B cell (primary cell): ENCODE results near the gene SMAD1. TPM values are rescaled to one million over a fixed set of nuclear protein-coding genes. Genes with fewer than 3 reads are reported as not detected.

Experiments used
- ATAC-seq: fragments of 200-7000 bp; cut with Tn5 transposase; one replicate; pipeline ENCODE4 v1.10.0; 2021; ENCODE audit warnings: low read depth, mild to moderate bottlenecking, moderate number of reproducible peaks, moderate library complexity
- CTCF ChIA-PET: fragments of 350-600 bp; sonication (Branson Sonifier 250); formaldehyde crosslinking; loops from one replicate; lab custom pipeline; 2021; ENCODE audit warnings: antibody characterized with exemption, inconsistent platforms; lab: Charles Lee
- POLR2A ChIA-PET: fragments of 350-600 bp; sonication (Branson Sonifier 250); formaldehyde crosslinking; loops from one replicate; lab custom pipeline; 2021; ENCODE audit warnings: antibody characterized with exemption; lab: Charles Lee
- DNase-seq: peaks from one replicate; pipeline ENCODE4 v3.0.0; 2013
- H2AFZ ChIP-seq: 2 replicates; pipeline ENCODE4 v1.6.1; 2012; ENCODE audit warnings: mild to moderate bottlenecking, low read depth, low read length; ENCODE audit not compliant: insufficient read depth, poor library complexity, severe bottlenecking
- H3K27ac ChIP-seq, 2 donors: 1 replicate in 1 of 2; 2 replicates in 1 of 2; pipeline ENCODE4 v1.5.1; 2012 to 2013; ENCODE audit warnings: low read length in 2 of 2, mild to moderate bottlenecking in 2 of 2, moderate library complexity in 1 of 2
- H3K27me3 ChIP-seq, 4 experiments: fragments of 200-600 bp in 1 of 4; sonication (generic) in 1 of 4; replicated peaks in 1 of 4; 1 replicate in 2 of 4; 2 replicates in 2 of 4; pipeline versions ENCODE4 v1.6.1 to v1.7.0; 2013 to 2016; ENCODE audit warnings: low read length in 3 of 4, mild to moderate bottlenecking in 2 of 4, mixed read lengths in 1 of 4, moderate library complexity in 1 of 4; ENCODE audit not compliant: insufficient read depth in 4 of 4, control insufficient read depth in 3 of 4; ENCODE audit errors: control extremely low read depth in 1 of 4
- H3K36me3 ChIP-seq, 2 experiments: replicated peaks in 1 of 2; 1 replicate in 1 of 2; 2 replicates in 1 of 2; pipeline versions ENCODE4 v1.6.1 to v1.7.1; 2013; ENCODE audit warnings: low read length in 1 of 2; ENCODE audit not compliant: insufficient read depth in 2 of 2, control insufficient read depth in 1 of 2; ENCODE audit errors: control extremely low read depth in 1 of 2, extremely low read depth in 1 of 2
- H3K4me1 ChIP-seq, 2 donors: fragments of 200-600 bp in 1 of 2; sonication (generic) in 1 of 2; 1 replicate in 1 of 2; 2 replicates in 1 of 2; pipeline versions ENCODE4 v1.5.1 to v1.6.1; 2013 to 2017; ENCODE audit warnings: low read length in 2 of 2; ENCODE audit not compliant: control insufficient read depth in 2 of 2, insufficient read depth in 2 of 2
- H3K4me2 ChIP-seq: replicated peaks from 2 replicates; pipeline ENCODE3; 2012; ENCODE audit warnings: mild to moderate bottlenecking, low read depth, low read length; ENCODE audit not compliant: poor library complexity, severe bottlenecking
- H3K4me3 ChIP-seq, 5 experiments: fragments of 200-600 bp in 1 of 5; sonication (generic) in 1 of 5; 1 replicate in 3 of 5; 2 replicates in 2 of 5; pipeline versions ENCODE4 v1.5.1 to v1.7.0; 2011 to 2016; ENCODE audit warnings: low read length in 4 of 5, mild to moderate bottlenecking in 4 of 5, low read depth in 2 of 5, control low read depth in 1 of 5, moderate library complexity in 1 of 5; ENCODE audit not compliant: insufficient read depth in 1 of 5; ENCODE audit errors: control extremely low read depth in 1 of 5, extremely low read depth in 1 of 5
- H3K79me2 ChIP-seq: fragments of 200-600 bp; sonication (generic); one replicate; pipeline ENCODE4 v1.6.0; 2016; ENCODE audit warnings: low read length; ENCODE audit not compliant: control insufficient read depth, insufficient read depth
- H3K9ac ChIP-seq: fragments of 200-600 bp; sonication (generic); 2 replicates; pipeline ENCODE4 v1.6.1; 2017; ENCODE audit warnings: mild to moderate bottlenecking, low read length, moderate library complexity
- H3K9me3 ChIP-seq, 3 donors: one replicate each; pipeline versions ENCODE4 v1.6.1 to v1.7.1; 2013; ENCODE audit warnings: low read length in 2 of 3; ENCODE audit not compliant: control insufficient read depth in 2 of 3, insufficient read depth in 1 of 3; ENCODE audit errors: control extremely low read depth in 1 of 3
- H4K20me1 ChIP-seq: 2 replicates; pipeline ENCODE4 v1.6.0; 2012; ENCODE audit warnings: mild to moderate bottlenecking, low read length; ENCODE audit not compliant: insufficient read depth, control insufficient read depth, poor library complexity, severe bottlenecking
- H3K27ac Mint-ChIP-seq: one replicate; pipeline ENCODE4 v1.8.0; 2021; ENCODE audit warnings: mixed read lengths
- H3K27me3 Mint-ChIP-seq: one replicate; pipeline ENCODE4 v1.8.0; 2021; ENCODE audit warnings: mixed read lengths
- H3K4me1 Mint-ChIP-seq: one replicate; pipeline ENCODE4 v1.8.0; 2021; ENCODE audit warnings: mixed read lengths
- H3K4me3 Mint-ChIP-seq: one replicate; pipeline ENCODE4 v1.8.0; 2021; ENCODE audit warnings: mixed read lengths
- H3K9me3 Mint-ChIP-seq: one replicate; pipeline ENCODE4 v1.8.0; 2022; ENCODE audit warnings: mixed read lengths; ENCODE audit not compliant: insufficient read depth
- CTCF ChIP-seq: fragments of 200-600 bp; IDR thresholded peaks from one replicate; pipeline ENCODE4 v1.8.0; 2022; ENCODE audit warnings: antibody characterized with exemption, mild to moderate bottlenecking
- EZH2 ChIP-seq: IDR thresholded peaks from 2 replicates; pipeline ENCODE4 v1.6.1; 2012; ENCODE audit warnings: borderline replicate concordance, low read depth, mild to moderate bottlenecking, moderate library complexity, low read length; ENCODE audit not compliant: insufficient read depth, poor library complexity, severe bottlenecking
- WGBS: methylation state at CpG from one replicate; pipeline ENCODE4 v1.1.5; 2013; ENCODE audit warnings: missing lambda C conversion rate; ENCODE audit not compliant: insufficient coverage; 5-methylcytosine and 5-hydroxymethylcytosine counted together
- intact Hi-C: fragments of 100-400 bp; cut with micrococcal nuclease; formaldehyde crosslinking; loops from one replicate; pipeline ENCODE4 v1.10.0; 2022
- polyA plus RNA-seq: library from polyadenylated mRNA; depleted of rRNA; stranded (reverse); fragments of >200 nt; gene quantifications from 2 replicates; pipeline ENCODE4 v1.2.3, GENCODE V29; 2012
- total RNA-seq, 2 donors: library from RNA; stranded (reverse); fragments of 120-200 nt in 1 of 2; gene quantifications; 1 replicate in 1 of 2; 2 replicates in 1 of 2; pipeline versions ENCODE4 v1.2.3 to v1.2.4, GENCODE V29; 2013 to 2022

Gene SMAD1
- total and polyA plus RNA-seq, 2 donors (not counting 1 experiment from before 2014, with no cell fraction given), result 0.12 TPM; not detected in 1

GRCh38 chr4:145435646-145436045 lies 46.0 kb upstream of the SMAD1 start:
- Histone ChIP-seq H3K4me1 (no peaks in the 10 kb centered on the region), H3K4me3 (no peak overlapping the region), H2AFZ (no peak overlapping the region), H3K9ac (no peak overlapping the region), H3K79me2 (no peaks in the 10 kb centered on the region), H3K36me3 (no peaks in the 10 kb centered on the region), H4K20me1 (no peaks in the 10 kb centered on the region), H3K4me2 (no peak overlapping the region), H3K9me3 (no peaks in the 10 kb centered on the region), H3K27ac (no peak overlapping the region), H3K27me3 (peaks cover 0 to 6% (median 1%) of the 10 kb centered on the region in 4 experiments)
- H3K4me3 Mint-ChIP-seq, result no peak overlapping the region
- intact Hi-C loops, result no loop called here
- TF ChIP-seq EZH2 (no peak), CTCF (no peak)
- no CpG with 5 or more reads among the region's 3 CpGs for WGBS
- no peak overlapping the region for H3K27ac Mint-ChIP-seq
- peaks cover 20% of the 10 kb centered on the region for H3K27me3 Mint-ChIP-seq
- no peak for DNase-seq
- ChIA-PET CTCF (no interaction called here), POLR2A (no interaction called here)
- no peak for ATAC-seq
- no peaks in the 10 kb centered on the region for H3K4me1 Mint-ChIP-seq
- H3K9me3 Mint-ChIP-seq, result peaks cover 6% of the 10 kb centered on the region

- Histone ChIP-seq H3K4me3 (no peak overlapping the region), H3K4me2 (no peak overlapping the region), H3K27ac (no peak overlapping the region), H3K4me1 (no peaks in the 10 kb centered on the region), H2AFZ (no peak overlapping the region), H3K36me3 (no peaks in the 10 kb centered on the region), H3K27me3 (peaks cover 0 to 6% (median 1%) of the 10 kb centered on the region in 4 experiments), H3K79me2 (no peaks in the 10 kb centered on the region), H4K20me1 (no peaks in the 10 kb centered on the region), H3K9me3 (no peaks in the 10 kb centered on the region), H3K9ac (no peak overlapping the region)
- POLR2A ChIA-PET, result no interaction called here
- ATAC-seq, result no peak
- WGBS, result 93% methylated on average over 3 of the region's 4 CpGs
- CTCF ChIA-PET, result no interaction called here
- H3K9me3 Mint-ChIP-seq, result peaks cover 6% of the 10 kb centered on the region
- H3K4me1 Mint-ChIP-seq, result no peaks in the 10 kb centered on the region
- H3K4me3 Mint-ChIP-seq, result no peak overlapping the region
- intact Hi-C loops, result no loop called here
- peaks cover 20% of the 10 kb centered on the region for H3K27me3 Mint-ChIP-seq
- TF ChIP-seq CTCF, result no peak
- no peak for TF ChIP-seq EZH2
- no peak for DNase-seq
- no peak overlapping the region for H3K27ac Mint-ChIP-seq
These were observed 45.5 kb upstream of the SMAD1 start for GRCh38 chr4:145436114-145436513.
